K562 (cell line): Measurements from ENCODE around the gene TAAR9.

ENCODE experiments used
- FOXK1 ChIP-seq: sonication (generic); formaldehyde crosslinking; IDR thresholded peaks from 2 replicates; pipeline ENCODE4 v1.8.0; 2022; ENCODE audit warnings: missing genetic modification reagents, mild to moderate bottlenecking, borderline replicate concordance
- ZNF184 ChIP-seq: sonication (generic); formaldehyde crosslinking; IDR thresholded peaks from 2 replicates; pipeline ENCODE4 v1.5.0; 2020; ENCODE audit warnings: missing genetic modification reagents
- ZNF431 ChIP-seq: sonication (generic); formaldehyde crosslinking; IDR thresholded peaks from 2 replicates; pipeline ENCODE4 v1.8.0; 2022; ENCODE audit warnings: mild to moderate bottlenecking, missing genetic modification reagents
- TF ChIP-seq, protein P1 (sequence below), 2 experiments: fragments of 450-650 bp in 1 of 2; sonication (generic) in 1 of 2; formaldehyde crosslinking in 1 of 2; IDR thresholded peaks in 1 of 2; conservative IDR thresholded peaks in 1 of 2; 2 replicates each; pipeline versions ENCODE4 v1.6.1 to v1.8.1; 2016 to 2023; ENCODE audit warnings: mild to moderate bottlenecking in 2 of 2, moderate library complexity in 2 of 2, inconsistent platforms in 1 of 2, missing genetic modification reagents in 1 of 2
- TF ChIP-seq, protein P2 (sequence below): sonication (generic); formaldehyde crosslinking; IDR thresholded peaks from 2 replicates; pipeline ENCODE4 v1.9.0; 2022; ENCODE audit warnings: mild to moderate bottlenecking, missing genetic modification reagents

DNA sequence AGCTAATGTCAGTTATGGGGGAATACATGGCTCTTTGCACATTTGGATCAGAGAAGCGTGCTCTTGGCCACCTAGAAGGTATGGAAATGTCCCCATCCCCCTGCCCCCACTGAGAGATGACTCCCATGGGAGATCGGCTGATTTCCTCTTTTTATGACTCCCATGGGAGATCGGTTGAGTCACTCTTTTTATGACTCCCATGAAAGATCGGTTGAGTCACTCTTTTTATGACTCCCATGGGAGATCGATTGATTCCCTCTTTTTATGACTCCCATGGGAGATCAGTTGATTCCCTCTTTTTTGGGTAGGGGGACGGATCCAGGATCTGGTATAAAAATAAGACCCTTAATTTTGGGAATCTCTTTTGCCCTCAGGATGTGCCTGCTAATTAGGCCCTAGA lies 10.3 kb upstream of the TAAR9 start:
- TF ChIP-seq ZNF184 (CRISPR knock-in tag) (no peak), ZNF431 (no peak), FOXK1 (no peak)
- TF ChIP-seq, protein P1, sequence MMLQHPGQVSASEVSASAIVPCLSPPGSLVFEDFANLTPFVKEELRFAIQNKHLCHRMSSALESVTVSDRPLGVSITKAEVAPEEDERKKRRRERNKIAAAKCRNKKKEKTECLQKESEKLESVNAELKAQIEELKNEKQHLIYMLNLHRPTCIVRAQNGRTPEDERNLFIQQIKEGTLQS (IDR thresholded peaks at IDR 0.05) = peak; percentile 55
- TF ChIP-seq, protein P1 (CRISPR knock-in tag; conservative IDR thresholded peaks at IDR 0.05) = no peak
- TF ChIP-seq, protein P2, sequence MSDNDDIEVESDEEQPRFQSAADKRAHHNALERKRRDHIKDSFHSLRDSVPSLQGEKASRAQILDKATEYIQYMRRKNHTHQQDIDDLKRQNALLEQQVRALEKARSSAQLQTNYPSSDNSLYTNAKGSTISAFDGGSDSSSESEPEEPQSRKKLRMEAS (CRISPR knock-in tag) = no peak
